GM18858 (cell line): ENCODE data around the gene MANBA.
A peak's percentile ranks its signal among the peaks of the same experiment; 100 is the strongest.

ENCODE experiments used
- ATAC-seq: cut with Tn5 transposase; IDR thresholded peaks from one replicate; pipeline ENCODE4 v1.9.1; 2021; ENCODE audit not compliant: unreplicated experiment

MANBA gene

DNA sequence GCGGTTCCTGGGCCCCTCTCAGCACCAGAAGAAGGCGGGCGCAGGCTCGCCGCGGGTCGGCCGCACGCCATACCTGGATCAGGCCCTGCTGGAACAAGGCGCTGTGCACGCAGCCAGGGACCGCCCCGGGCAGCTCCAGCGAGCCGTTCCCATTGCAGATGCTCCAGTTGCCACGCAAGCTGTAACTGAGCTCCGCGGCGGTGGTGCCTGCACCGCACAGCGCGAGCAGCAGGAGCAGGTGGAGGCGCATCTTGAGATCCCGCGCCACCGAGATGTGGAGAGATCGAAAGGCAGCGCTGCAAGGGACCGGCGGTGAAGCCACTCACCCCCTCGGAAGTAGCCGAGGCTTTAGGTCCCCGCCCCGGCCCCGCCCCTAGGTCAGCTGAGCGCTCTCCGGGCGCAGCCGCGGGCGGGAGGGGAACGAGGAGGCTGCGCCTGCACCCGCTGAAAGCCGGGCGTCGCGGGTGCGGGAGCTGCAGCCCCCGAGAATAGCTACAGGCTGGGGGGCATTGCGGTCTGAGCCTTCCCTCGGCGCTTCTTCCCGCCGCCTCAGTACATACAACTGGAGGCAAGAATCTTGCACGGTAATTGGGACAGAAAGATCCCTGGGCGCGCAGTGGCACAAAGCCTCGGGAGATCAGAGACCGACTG is at the start of gene MANBA:
TSS of gene MANBA (minus strand) at position 324 of the 651 bp plus-strand sequence. CDS start at position 250, 74 bp downstream.
- ATAC-seq: peak; percentile 83

- no peak for ATAC-seq
Measured at GRCh38 chr4:102809691-102810090, 48.9 kb upstream of the MANBA start.

DNA sequence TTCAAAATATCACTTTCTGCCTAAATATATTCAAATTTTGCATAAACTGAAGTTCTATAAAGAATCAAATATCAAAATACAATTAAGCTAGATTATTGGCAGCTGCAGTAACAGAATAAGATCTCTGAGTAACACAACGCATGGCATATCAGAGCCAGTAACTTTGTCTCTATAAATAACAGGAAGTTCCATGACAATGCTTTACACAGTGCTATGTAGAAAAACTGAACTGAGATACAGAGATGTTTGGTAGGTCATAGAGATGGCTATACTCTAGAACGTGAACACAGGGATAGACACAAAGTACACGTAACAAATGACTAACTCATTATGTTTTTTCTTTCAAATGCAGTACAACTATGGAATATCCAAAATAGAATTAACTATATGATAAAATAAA is 48.4 kb upstream of the MANBA start:
- ATAC-seq: peak; percentile 82

DNA sequence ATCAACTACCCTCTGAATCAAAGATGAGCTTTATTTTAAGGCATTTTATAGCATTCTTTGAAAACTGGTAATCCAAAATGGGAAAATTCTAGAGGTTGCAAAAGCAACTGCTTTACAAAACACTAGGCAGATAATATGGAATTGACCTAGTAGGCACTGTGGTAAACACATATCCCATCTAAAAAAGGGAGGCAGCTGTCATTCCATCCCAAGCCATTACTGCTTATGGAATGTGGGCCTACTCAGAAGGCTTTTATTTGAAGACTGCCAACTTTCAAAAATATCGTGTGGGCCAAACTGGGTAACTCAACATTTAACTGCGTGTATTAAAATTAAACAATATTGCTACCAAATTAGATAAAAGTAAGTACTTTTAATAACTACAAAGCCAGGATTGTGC is 47.2 kb upstream of the MANBA start:
- ATAC-seq: no peak

DNA sequence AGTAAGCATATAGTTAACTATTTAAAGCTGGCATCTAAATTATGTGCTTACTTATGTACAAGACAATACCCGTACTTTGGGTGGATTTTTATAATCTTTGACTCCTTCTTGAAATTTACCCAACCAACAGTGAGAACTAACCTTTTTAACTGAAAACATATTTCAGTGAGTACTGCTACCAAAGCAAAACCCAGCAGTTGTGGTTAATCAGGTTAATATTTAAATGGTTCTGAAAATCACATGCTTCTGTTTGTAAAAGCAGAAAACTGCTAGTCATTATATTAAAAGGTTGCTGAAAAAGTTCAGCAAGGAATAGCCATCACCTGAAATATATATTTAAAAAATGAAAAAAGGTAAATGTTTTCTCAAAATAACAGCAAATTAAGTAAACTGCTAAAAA is 46.6 kb upstream of the MANBA start:
- no peak for ATAC-seq

GRCh38 chr4:102799816-102800215 is 39.0 kb upstream of the MANBA start:
- no peak for ATAC-seq

DNA sequence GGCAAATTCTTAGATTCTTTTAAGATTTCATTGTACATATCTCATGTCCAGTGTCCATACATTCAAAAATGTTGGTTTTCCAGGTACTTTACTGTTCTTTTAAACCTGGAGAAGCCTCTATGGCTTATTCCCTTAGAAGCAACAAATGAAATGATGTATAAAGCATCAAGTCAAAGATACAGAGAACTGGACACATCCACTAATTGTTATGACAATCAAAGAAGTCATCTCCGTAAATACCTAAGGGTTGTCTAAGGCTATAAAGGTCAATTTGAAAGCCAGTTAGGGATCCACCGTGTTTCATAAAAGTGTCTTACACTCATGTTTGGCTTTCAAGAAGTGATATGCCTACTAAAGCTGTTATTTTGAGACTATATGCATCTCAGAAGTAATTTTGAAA is 34.2 kb upstream of the MANBA start:
- ATAC-seq: no peak

- ATAC-seq: no peak
Measured at GRCh38 chr4:102792361-102792936, 31.7 kb upstream of the MANBA start.

- ATAC-seq: no peak
Measured at GRCh38 chr4:102791318-102791835, 30.6 kb upstream of the MANBA start.

- no peak for ATAC-seq
Measured at GRCh38 chr4:102789317-102789717, 28.5 kb upstream of the MANBA start.

DNA sequence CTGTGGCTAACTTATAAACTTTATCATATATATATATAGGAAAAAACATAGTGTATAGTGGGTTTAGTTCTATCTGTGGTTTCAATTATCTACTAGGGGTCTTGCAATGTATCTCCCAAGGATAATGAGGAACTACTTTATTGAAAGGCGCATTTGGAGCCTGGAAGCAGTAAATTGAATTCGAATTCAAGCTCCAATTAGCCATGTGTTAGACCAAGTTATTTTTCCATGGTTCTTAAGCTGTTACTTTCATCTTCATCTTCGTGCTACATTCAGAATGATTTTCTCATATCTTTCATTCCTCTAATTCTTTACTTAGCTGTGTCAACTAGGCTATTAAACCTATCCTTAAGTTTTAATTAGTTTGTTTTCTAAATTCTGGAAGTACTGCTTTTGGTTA is 27.2 kb upstream of the MANBA start:
- no peak for ATAC-seq

GRCh38 chr4:102787096-102787881 is 26.5 kb upstream of the MANBA start:
- no peak for ATAC-seq

GRCh38 chr4:102786279-102786678 is 25.5 kb upstream of the MANBA start:
- ATAC-seq: no peak

DNA sequence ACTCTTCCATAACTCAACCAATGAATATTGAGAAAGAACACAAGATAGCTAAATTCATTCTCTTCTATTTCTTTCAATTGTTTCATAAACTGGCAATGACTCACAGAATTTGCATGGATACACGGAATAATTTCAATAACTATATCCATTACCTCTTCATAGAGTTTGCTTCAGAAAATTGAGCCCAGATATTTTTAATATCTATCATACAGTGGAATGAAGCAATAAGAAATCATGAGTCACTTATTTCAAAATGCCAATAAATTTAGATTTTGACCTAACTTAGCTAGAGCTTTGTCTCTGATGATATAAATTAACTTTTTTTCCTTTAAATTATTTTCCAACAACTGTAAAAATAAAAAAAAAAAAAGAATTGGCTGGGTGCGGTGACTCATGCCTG is 22.2 kb upstream of the MANBA start:
- no peak for ATAC-seq

- ATAC-seq: no peak
Measured at GRCh38 chr4:102781570-102781969, 20.8 kb upstream of the MANBA start.

GRCh38 chr4:102780476-102781144 is 19.8 kb upstream of the MANBA start:
- ATAC-seq: peak; percentile 51

- ATAC-seq: no peak
Measured at GRCh38 chr4:102779204-102779603, 18.4 kb upstream of the MANBA start.

- ATAC-seq: no peak
Measured at GRCh38 chr4:102778720-102779119, 18.0 kb upstream of the MANBA start.

GRCh38 chr4:102775805-102776204 is 15.0 kb upstream of the MANBA start:
- ATAC-seq: no peak

DNA sequence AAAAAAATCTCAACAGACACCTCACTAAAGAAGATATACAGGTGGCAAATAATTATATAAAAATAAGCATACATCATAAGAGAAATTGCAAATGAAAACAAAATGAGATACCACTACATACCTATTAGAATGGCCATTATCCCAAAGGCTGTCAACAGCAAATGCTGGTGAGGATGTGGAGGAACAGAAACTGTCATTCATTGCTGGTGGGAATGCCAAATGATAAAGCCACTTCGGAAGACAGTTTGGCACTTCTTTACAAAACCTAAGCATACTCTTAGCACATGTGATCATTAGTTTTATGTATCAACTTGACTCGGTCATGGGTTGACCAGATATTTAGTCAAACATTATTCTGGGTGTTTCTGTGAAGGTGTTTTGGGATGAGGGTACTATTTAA is 13.5 kb upstream of the MANBA start:
- ATAC-seq: no peak

GRCh38 chr4:102772738-102773340 is 12.1 kb upstream of the MANBA start:
- no peak for ATAC-seq
